Thoracic aorta (tissue), 2 donors: Measurements from ENCODE around the gene FCER2. TPM values are rescaled to one million over a fixed set of nuclear protein-coding genes. Genes with fewer than 3 reads are reported as not detected.

Source experiments
- ATAC-seq: fragments of 150-250 bp; one replicate; pipeline ENCODE4 v1.8.0; 2017; ENCODE audit warnings: low read depth; ENCODE audit not compliant: insufficient number of reproducible peaks, low FRiP score
- DNase-seq: peaks from one replicate; pipeline ENCODE4 v3.0.0-alpha.2; 2020; ENCODE audit warnings: low spot score
- H3K27ac ChIP-seq, 2 donors: fragments of 200-600 bp; sonication (generic); 1 replicate in 1 of 2; 2 replicates in 1 of 2; pipeline ENCODE4 v1.5.1; 2016; ENCODE audit warnings: mild to moderate bottlenecking in 2 of 2, moderate library complexity in 2 of 2
- H3K27me3 ChIP-seq: fragments of 200-600 bp; sonication (generic); replicated peaks from 2 replicates; pipeline ENCODE4 v1.6.0; 2016; ENCODE audit warnings: mild to moderate bottlenecking; ENCODE audit not compliant: insufficient read depth
- H3K36me3 ChIP-seq: fragments of 200-600 bp; sonication (generic); one replicate; pipeline ENCODE4 v1.5.1; 2016
- H3K4me1 ChIP-seq, 2 donors: fragments of 200-600 bp; sonication (generic); 1 replicate in 1 of 2; 2 replicates in 1 of 2; pipeline versions ENCODE4 v1.5.1 to v1.6.0; 2016; ENCODE audit warnings: low read depth in 2 of 2, mild to moderate bottlenecking in 1 of 2; ENCODE audit not compliant: control insufficient read depth in 1 of 2
- H3K4me3 ChIP-seq: fragments of 200-600 bp; sonication (generic); 2 replicates; pipeline ENCODE4 v1.5.1; 2016; ENCODE audit warnings: mild to moderate bottlenecking
- H3K9me3 ChIP-seq: fragments of 200-600 bp; sonication (generic); 2 replicates; pipeline ENCODE4 v1.5.1; 2016
- total RNA-seq, 2 donors: library from RNA; depleted of rRNA; stranded (reverse); fragments of >200 nt; gene quantifications; one replicate each; pipeline versions ENCODE4 v1.1.0 to v1.2.3, GENCODE V29; 2016
- TF ChIP-seq, protein P1 (sequence below): fragments of 200-600 bp; sonication (generic); IDR thresholded peaks from one replicate; pipeline ENCODE4 v1.5.1; 2019; ENCODE audit warnings: antibody characterized with exemption

The FCER2 gene
- total RNA-seq, 2 donors from 2014 or later: 1.4 to 1.5 TPM

- DNase-seq (no peak), ATAC-seq (no peak)
- Histone ChIP-seq H3K4me1 (no peaks in the 10 kb centered on the region), H3K4me3 (no peak overlapping the region), H3K27ac (no peak overlapping the region), H3K36me3 (no peaks in the 10 kb centered on the region), H3K27me3 (no peaks in the 10 kb centered on the region), H3K9me3 (no peaks in the 10 kb centered on the region)
- TF ChIP-seq, protein P1, sequence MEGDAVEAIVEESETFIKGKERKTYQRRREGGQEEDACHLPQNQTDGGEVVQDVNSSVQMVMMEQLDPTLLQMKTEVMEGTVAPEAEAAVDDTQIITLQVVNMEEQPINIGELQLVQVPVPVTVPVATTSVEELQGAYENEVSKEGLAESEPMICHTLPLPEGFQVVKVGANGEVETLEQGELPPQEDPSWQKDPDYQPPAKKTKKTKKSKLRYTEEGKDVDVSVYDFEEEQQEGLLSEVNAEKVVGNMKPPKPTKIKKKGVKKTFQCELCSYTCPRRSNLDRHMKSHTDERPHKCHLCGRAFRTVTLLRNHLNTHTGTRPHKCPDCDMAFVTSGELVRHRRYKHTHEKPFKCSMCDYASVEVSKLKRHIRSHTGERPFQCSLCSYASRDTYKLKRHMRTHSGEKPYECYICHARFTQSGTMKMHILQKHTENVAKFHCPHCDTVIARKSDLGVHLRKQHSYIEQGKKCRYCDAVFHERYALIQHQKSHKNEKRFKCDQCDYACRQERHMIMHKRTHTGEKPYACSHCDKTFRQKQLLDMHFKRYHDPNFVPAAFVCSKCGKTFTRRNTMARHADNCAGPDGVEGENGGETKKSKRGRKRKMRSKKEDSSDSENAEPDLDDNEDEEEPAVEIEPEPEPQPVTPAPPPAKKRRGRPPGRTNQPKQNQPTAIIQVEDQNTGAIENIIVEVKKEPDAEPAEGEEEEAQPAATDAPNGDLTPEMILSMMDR: no peak
These were observed 780 bp downstream of the FCER2 start for GRCh38 chr19:7701049-7701653.

DNA sequence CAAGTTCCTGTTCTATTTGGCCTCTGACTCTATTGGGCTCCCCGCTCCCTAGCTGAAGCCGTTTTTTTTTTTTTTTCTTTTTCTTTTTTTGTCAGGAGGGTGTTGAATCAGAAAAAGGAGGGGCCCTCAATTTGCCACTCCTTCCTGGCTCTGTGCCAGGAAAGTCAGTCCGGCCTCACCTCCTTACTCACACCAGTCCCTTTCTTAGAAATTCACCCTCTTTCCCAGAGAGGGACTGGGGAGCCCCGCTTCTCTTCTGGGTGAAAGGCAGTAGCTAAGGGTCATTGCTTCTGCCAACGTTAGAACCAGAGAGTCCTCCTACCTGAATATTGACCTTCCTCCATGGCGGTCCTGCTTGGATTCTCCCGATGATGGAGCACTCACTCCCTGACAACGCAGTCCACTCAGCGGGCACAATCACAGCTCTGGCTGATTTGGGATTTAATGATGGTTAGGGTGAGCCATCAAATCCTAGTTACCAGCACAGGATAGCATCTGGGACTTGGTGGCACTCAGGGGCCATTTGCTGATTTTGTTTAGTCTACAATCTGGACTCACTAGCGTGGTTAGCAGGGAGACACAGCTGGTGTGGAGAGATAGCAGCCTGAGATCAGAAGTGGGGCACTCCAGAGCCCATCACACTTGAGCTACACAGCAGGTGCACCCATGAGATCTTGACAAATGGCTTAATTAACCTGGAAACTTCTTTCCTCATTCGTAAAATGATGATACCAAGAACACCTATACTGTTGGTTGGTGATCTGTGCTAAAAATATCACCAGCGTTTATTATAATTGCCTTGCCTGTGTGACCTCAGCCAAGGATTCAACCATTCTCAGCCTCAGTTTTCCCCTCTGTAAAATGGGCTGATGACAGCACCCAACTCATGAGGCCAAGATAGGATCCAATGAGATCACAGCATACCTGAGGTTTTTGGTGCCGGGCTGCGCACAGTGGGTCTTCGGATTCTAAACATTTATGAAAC is 2.2 kb downstream of the FCER2 start:
- TF ChIP-seq, protein P1: no peak
- Histone ChIP-seq H3K4me3 (no peak overlapping the region), H3K27me3 (no peaks in the 10 kb centered on the region), H3K27ac (no peak overlapping the region), H3K36me3 (no peaks in the 10 kb centered on the region), H3K4me1 (no peaks in the 10 kb centered on the region), H3K9me3 (no peaks in the 10 kb centered on the region)
- ATAC-seq (no peak), DNase-seq (no peak)

DNA sequence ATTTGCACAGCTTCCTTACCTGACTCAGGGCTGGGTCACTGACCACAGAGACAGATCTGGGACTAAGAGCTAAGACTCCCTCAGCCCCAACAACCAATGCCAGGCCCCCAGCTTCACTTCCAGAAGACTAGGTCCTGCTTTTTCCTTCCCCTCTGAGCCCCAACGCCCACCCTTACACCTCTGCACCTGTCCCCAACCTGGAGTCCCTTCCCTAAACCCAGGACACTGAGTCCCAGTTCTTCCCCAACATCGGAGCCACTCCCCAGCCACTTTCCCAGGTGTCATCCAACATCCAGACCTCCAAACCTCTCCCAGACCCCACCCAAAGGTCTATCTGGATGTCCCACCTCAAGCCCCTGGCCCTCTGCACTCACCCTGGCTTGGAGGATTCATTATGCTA is 2.9 kb downstream of the FCER2 start:
- no peak overlapping the region for H3K4me3 ChIP-seq
- TF ChIP-seq, protein P1: no peak
- no peaks in the 10 kb centered on the region for H3K36me3 ChIP-seq
- H3K4me1 ChIP-seq: no peaks in the 10 kb centered on the region
- DNase-seq (no peak), ATAC-seq (no peak)
- no peaks in the 10 kb centered on the region for H3K9me3 ChIP-seq
- no peaks in the 10 kb centered on the region for H3K27me3 ChIP-seq
- no peak overlapping the region for H3K27ac ChIP-seq

GRCh38 chr19:7698583-7698982 is 3.3 kb downstream of the FCER2 start:
- no peak for DNase-seq
- Histone ChIP-seq H3K9me3 (no peaks in the 10 kb centered on the region), H3K27ac (no peak overlapping the region), H3K27me3 (no peaks in the 10 kb centered on the region), H3K36me3 (no peaks in the 10 kb centered on the region), H3K4me3 (no peak overlapping the region), H3K4me1 (no peaks in the 10 kb centered on the region)
- no peak for ATAC-seq
- TF ChIP-seq, protein P1: no peak

GRCh38 chr19:7697721-7698287 is 4.1 kb downstream of the FCER2 start:
- Histone ChIP-seq H3K4me3 (no peak overlapping the region), H3K27me3 (no peaks in the 10 kb centered on the region), H3K27ac (no peak overlapping the region), H3K9me3 (no peaks in the 10 kb centered on the region), H3K4me1 (no peaks in the 10 kb centered on the region), H3K36me3 (no peaks in the 10 kb centered on the region)
- no peak for ATAC-seq
- TF ChIP-seq, protein P1: no peak
- no peak for DNase-seq
